HAP-1 (cell line): Measurements from ENCODE around the gene PTPRN2.
"Not testable (repeated sequence)": the region's sequence is repeated elsewhere in the genome, so short reads cannot be mapped to it uniquely, and the experiment has no call there.

Experiments
- DNase-seq, 2 experiments: peaks; one replicate each; pipeline ENCODE4 v3.0.0-alpha.2; 2016 to 2020; ENCODE audit warnings: low spot score in 2 of 2
- H3K27me3 ChIP-seq: fragments of 250-450 bp; sonication (Bioruptor Pico); 2 replicates; pipeline ENCODE4 v1.5.1; 2020; ENCODE audit warnings: low read depth, mild to moderate bottlenecking, moderate library complexity
- H3K36me3 ChIP-seq: fragments of 250-450 bp; sonication (Bioruptor Pico); replicated peaks from 2 replicates; pipeline ENCODE4 v1.5.1; 2020; ENCODE audit warnings: mild to moderate bottlenecking
- H3K4me1 ChIP-seq: fragments of 250-450 bp; sonication (Bioruptor Pico); 2 replicates; pipeline ENCODE4 v1.5.1; 2020; ENCODE audit warnings: mild to moderate bottlenecking
- H3K4me3 ChIP-seq: fragments of 250-450 bp; sonication (Bioruptor Pico); 2 replicates; pipeline ENCODE4 v1.5.1; 2020; ENCODE audit warnings: mild to moderate bottlenecking, moderate library complexity
- H3K9me3 ChIP-seq: fragments of 250-450 bp; sonication (Bioruptor Pico); 2 replicates; pipeline ENCODE4 v1.5.1; 2020; ENCODE audit warnings: mild to moderate bottlenecking, moderate library complexity
- in situ Hi-C: fragments of 300-500 bp; cut with MboI; formaldehyde crosslinking; loops from 3 replicates; pipeline ENCODE4 v1.14.3; 2020; ENCODE audit warnings: low sequenced_read_pairs, inconsistent platforms, mixed read lengths

The PTPRN2 gene

GRCh38 chr7:158460665-158461064, 127.0 kb downstream of the PTPRN2 start:
- H3K4me1 ChIP-seq: no peaks in the 10 kb centered on the region
- H3K27me3 ChIP-seq: no peaks in the 10 kb centered on the region
- no peak overlapping the region for H3K4me3 ChIP-seq
- in situ Hi-C loops: no loop called here
- no peak for DNase-seq
- no peaks in the 10 kb centered on the region for H3K36me3 ChIP-seq
- H3K9me3 ChIP-seq: no peaks in the 10 kb centered on the region; the same call in 1 of the 2 replicates

DNA sequence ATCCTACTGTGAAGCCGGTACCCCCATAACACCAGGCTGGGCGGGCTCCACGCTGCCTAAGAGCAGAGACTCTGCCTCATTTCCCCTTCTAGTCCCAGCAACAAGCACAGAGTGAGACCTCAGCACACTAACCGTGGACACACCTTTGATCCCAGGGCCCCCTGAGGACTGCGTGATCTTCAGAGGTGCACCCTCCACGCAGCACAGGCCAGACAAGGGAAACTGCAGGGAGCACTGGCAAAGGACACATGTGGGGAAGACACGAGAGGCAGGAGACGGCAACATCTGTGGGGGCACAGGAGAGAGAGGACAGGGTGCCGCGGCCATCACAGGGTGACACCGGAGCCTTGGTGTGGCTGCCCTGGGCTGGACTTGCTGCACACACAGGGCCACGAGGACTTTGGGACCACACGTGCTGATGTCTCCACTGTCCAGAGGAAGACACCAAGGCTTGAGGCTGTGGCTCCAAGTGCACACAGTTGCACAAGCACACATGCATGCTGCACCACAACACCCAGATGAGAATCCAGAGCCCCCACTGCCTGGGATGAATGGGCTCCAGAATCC, 128.8 kb downstream of the PTPRN2 start:
- Histone ChIP-seq H3K36me3 (no peaks in the 10 kb centered on the region), H3K27me3 (no peaks in the 10 kb centered on the region), H3K4me3 (no peak overlapping the region), H3K4me1 (no peaks in the 10 kb centered on the region), H3K9me3 (no peaks in the 10 kb centered on the region; the same call in 1 of the 2 replicates)
- DNase-seq: no peak
- in situ Hi-C loops: no loop called here

DNA sequence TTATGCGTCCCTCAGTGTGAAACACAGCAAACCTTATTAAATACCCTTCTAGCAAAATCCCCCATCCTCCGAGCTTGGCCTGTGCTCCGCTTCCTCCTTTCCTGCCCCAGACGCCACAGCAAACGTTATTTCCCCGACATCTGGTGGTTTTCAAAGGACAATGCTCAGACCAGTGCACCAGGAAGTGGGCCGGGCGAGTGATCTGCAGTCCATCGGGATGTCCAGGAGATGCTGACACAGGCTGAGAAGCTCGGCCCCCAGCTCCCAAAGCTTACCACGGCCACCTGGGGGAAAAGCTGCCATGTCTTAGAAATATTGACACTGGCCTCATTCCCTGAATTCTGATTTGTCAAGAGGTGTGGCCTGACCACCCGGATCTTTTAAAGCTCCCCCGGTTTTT, 129.5 kb downstream of the PTPRN2 start:
- Histone ChIP-seq H3K4me1 (no peaks in the 10 kb centered on the region), H3K4me3 (no peak overlapping the region), H3K27me3 (no peaks in the 10 kb centered on the region), H3K9me3 (no peaks in the 10 kb centered on the region; the same call in 1 of the 2 replicates), H3K36me3 (no peaks in the 10 kb centered on the region)
- DNase-seq: no peak
- in situ Hi-C loops: no loop called here

GRCh38 chr7:158457586-158457985, 130.0 kb downstream of the PTPRN2 start:
- H3K36me3 ChIP-seq, DNase-seq, H3K9me3 ChIP-seq, H3K27me3 ChIP-seq, H3K4me3 ChIP-seq, in situ Hi-C loops, H3K4me1 ChIP-seq: not testable (repeated sequence)

DNA sequence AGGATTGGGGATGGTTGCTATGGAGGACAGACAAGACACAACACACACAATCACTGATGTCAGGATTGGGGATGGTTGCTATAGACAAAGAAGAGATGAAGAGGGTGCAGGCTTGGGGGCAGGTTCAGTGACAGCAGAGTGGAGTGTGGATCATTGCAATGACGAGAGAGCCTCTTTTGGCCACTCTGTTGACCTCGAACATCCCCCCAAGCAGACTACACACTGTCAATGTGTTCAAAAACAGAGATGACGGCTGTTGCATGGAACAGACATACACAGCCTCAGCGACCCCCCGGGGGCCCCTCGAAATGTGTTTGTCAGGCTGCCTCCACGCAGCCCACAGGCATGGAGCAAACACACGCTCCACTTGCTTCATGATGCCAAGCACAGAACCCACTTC, 133.0 kb downstream of the PTPRN2 start:
- in situ Hi-C loops: no loop called here
- Histone ChIP-seq H3K36me3 (no peaks in the 10 kb centered on the region), H3K4me1 (no peaks in the 10 kb centered on the region), H3K9me3 (no peaks in the 10 kb centered on the region; the same call in 1 of the 2 replicates), H3K4me3 (no peak overlapping the region), H3K27me3 (no peaks in the 10 kb centered on the region)
- no peak for DNase-seq

- in situ Hi-C loops: no loop called here
Observed at GRCh38 chr7:158453663-158454062, 134.0 kb downstream of the PTPRN2 start.

GRCh38 chr7:158452331-158452730, 135.3 kb downstream of the PTPRN2 start:
- H3K36me3 ChIP-seq: no peaks in the 10 kb centered on the region
- no peaks in the 10 kb centered on the region; the same call in 1 of the 2 replicates for H3K9me3 ChIP-seq
- DNase-seq: no peak
- no peak overlapping the region for H3K4me3 ChIP-seq
- in situ Hi-C loops: no loop called here
- no peaks in the 10 kb centered on the region for H3K27me3 ChIP-seq
- no peaks in the 10 kb centered on the region for H3K4me1 ChIP-seq

More at GRCh38 chr7:158453663-158454062, 134.0 kb downstream of the PTPRN2 start:
- Histone ChIP-seq H3K4me1 (no peaks in the 10 kb centered on the region), H3K27me3 (no peaks in the 10 kb centered on the region), H3K36me3 (no peaks in the 10 kb centered on the region), H3K9me3 (no peaks in the 10 kb centered on the region; the same call in 1 of the 2 replicates), H3K4me3 (no peak overlapping the region)
- no peak for DNase-seq

DNA sequence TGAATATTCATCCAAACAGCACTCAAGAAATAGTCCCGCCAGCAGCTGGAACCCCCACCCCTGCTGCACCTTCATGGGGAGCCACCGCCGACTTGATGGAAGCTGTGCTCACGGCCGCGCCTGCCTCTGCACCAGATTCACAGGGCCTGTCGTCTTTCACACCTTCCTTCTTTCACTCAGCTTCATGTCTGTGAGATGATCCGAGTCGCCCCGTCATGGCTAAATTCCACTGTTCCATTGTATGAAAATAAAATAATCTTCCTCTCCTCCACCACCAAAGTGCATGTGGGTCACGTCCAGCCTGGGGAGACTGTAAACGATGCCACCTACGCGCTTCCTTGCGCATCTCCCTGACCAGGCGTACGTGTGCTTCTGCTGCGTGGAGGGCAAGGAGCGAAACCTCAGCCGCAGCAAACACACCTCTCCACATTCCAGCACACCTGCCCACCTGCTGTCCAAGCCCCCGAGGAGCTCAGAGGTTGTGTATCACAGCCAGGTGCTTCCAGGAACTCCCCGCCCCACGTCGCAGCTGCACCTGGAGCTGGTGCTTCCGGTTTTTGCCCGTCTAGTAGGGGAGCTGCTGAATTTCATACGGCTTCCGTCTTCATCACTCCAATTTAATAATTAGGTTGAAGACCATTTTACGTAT, 137.0 kb downstream of the PTPRN2 start:
- no peak for DNase-seq
- H3K27me3 ChIP-seq: no peaks in the 10 kb centered on the region
- no peak overlapping the region for H3K4me3 ChIP-seq
- H3K9me3 ChIP-seq: no peaks in the 10 kb centered on the region
- no peaks in the 10 kb centered on the region for H3K4me1 ChIP-seq
- no peaks in the 10 kb centered on the region for H3K36me3 ChIP-seq
- in situ Hi-C loops: no loop called here

DNA sequence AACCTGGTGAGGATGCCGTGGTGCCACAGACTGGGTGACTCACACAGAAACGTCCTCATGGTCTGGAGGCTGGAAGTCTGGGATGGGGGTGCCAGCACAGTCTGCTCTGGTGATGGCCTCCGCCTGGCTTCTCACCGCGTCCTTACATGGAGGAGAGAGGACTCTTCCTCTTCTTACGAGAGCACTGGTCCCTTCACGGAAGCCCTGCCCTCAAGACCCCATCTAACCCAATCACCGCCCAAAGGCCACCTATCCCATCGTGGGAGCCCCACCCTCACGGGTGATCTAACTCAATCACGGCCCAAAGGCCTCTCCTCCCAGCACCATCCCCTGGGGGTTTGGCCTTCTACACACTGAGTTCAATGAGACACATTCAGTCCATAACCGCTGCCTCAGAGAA, 137.7 kb downstream of the PTPRN2 start:
- H3K27me3 ChIP-seq: no peaks in the 10 kb centered on the region
- in situ Hi-C loops: no loop called here
- H3K4me1 ChIP-seq: no peaks in the 10 kb centered on the region
- no peak for DNase-seq
- H3K4me3 ChIP-seq: no peak overlapping the region
- no peaks in the 10 kb centered on the region for H3K9me3 ChIP-seq
- H3K36me3 ChIP-seq: no peaks in the 10 kb centered on the region

- H3K4me1 ChIP-seq: no peaks in the 10 kb centered on the region
- no peaks in the 10 kb centered on the region for H3K36me3 ChIP-seq
- no peak overlapping the region for H3K4me3 ChIP-seq
- H3K27me3 ChIP-seq: no peaks in the 10 kb centered on the region
- DNase-seq: no peak
- no peaks in the 10 kb centered on the region for H3K9me3 ChIP-seq
- in situ Hi-C loops: no loop called here
Observed at GRCh38 chr7:158449266-158449665, 138.4 kb downstream of the PTPRN2 start.

DNA sequence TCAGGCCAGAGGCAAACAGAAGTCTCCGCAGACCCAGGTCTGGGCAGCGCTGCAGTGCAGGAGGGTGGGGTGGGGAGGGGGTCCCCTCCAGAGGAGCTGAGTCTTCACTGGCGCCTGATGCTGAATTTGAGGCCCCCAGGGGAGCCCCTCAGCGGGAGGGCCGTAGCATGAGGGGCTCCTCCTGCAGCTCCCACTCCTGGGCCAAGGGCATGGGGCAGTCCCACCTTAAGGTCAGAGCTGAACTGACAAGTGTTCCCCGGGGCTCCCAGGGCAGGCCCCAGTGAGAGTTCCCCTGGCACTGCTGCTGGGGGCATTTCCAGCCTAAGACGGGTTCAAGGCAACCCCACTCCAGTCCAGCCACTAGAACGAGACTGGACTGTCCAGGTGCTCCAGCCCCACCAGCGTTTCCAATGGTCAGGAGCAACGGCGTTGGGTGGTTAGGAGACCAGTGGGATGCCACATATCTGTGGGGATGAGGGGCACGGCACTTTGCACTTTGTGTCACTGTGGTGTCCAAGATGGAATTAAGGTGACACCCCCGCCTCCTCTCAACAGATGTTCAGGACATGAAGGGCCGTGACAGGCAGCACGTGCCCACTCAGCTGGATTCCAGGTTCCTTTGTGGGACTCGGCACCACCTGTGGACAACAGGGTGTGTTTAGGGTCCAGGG, 139.1 kb downstream of the PTPRN2 start:
- Histone ChIP-seq H3K36me3 (no peaks in the 10 kb centered on the region), H3K27me3 (no peaks in the 10 kb centered on the region), H3K4me1 (no peaks in the 10 kb centered on the region), H3K9me3 (no peaks in the 10 kb centered on the region), H3K4me3 (no peak overlapping the region)
- DNase-seq: no peak
- in situ Hi-C loops: no loop called here

- Histone ChIP-seq H3K27me3 (no peaks in the 10 kb centered on the region), H3K4me3 (no peak overlapping the region), H3K4me1 (no peaks in the 10 kb centered on the region), H3K9me3 (no peaks in the 10 kb centered on the region), H3K36me3 (no peaks in the 10 kb centered on the region)
- DNase-seq: no peak
- in situ Hi-C loops: no loop called here
Observed at GRCh38 chr7:158447506-158448171, 140.0 kb downstream of the PTPRN2 start.

GRCh38 chr7:158447151-158447505, 140.5 kb downstream of the PTPRN2 start:
- Histone ChIP-seq H3K27me3 (no peaks in the 10 kb centered on the region), H3K4me3 (no peak overlapping the region), H3K9me3 (no peaks in the 10 kb centered on the region), H3K36me3 (no peaks in the 10 kb centered on the region), H3K4me1 (no peaks in the 10 kb centered on the region)
- no peak for DNase-seq
- in situ Hi-C loops: no loop called here

DNA sequence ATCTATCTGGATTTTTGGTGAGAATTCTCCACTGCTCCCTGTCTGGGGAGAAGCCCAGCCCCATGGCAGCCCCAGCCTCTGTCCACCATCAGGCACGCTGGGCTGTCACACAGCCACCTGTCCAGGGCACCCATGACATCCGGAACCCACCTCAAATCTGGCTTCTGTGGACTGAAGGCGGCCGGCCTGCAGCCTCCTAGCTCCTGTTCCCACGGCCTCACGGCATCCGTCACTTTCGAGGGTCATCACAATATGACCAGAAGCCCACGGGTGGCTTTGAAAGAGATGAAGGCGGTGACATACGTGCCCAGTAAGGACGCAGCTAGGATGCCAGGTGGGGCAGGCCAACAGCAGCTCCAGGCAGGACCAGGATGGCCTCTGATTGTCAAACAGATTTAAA, 140.9 kb downstream of the PTPRN2 start:
- in situ Hi-C loops: no loop called here
- no peaks in the 10 kb centered on the region for H3K4me1 ChIP-seq
- H3K9me3 ChIP-seq: no peaks in the 10 kb centered on the region
- no peaks in the 10 kb centered on the region for H3K36me3 ChIP-seq
- DNase-seq: no peak
- H3K27me3 ChIP-seq: no peaks in the 10 kb centered on the region
- H3K4me3 ChIP-seq: no peak overlapping the region
